NCI-H128 (cell line): Measurements from ENCODE around the gene CLIC1.
"Not testable (repeated sequence)": the region's sequence is repeated elsewhere in the genome, so short reads cannot be mapped to it uniquely, and the experiment has no call there.

Experiments used
- DNase-seq: peaks from one replicate; lab custom pipeline; 2025; ENCODE audit not compliant: unreplicated experiment; lab: John Stamatoyannopoulos, UW

CLIC1 gene

GRCh38 chr6:31723980-31724691, 12.2 kb downstream of the CLIC1 start:
- no peak for DNase-seq

GRCh38 chr6:31723245-31723979, 12.9 kb downstream of the CLIC1 start, which contains the start of gene MPIG6B:
TSS of gene MPIG6B (plus strand) at chr6:31723373. CDS start at chr6:31723384, 11 bp downstream.
- no peak for DNase-seq

- no peak for DNase-seq
Observed at GRCh38 chr6:31722173-31722572, 14.2 kb downstream of the CLIC1 start.

- DNase-seq = no peak
Observed at GRCh38 chr6:31721351-31722020, 14.8 kb downstream of the CLIC1 start, which contains the start of gene LY6G6C. TSS of gene LY6G6C (minus strand) at chr6:31721746. CDS start at chr6:31721679, 67 bp downstream.

DNA sequence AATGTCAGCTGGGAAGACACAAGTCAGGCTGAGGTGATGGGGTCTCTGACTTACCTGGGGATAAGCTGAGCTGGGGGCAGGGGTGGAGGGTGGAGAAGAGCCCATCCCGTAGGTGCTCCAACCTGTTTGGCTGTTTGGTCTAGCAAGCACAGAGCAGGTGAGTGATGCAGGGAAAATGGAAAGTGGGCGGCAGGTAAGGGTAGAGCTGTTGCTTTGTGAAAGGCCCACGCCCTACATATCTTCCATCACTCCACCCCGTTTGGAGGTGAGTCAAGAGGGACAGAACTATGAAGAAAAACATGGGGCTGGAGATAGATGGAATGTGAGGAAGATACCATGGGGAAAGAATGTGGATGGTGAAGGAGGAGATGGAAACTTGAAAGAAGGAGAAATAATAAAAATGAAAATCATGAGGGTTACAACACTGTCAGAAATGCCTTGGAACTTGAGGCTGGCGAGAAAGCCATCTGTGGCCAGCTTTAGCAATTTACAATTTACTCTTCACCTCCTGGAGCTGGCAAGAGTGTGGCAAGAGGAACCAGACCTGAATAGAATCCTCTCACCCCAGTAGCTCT, 16.0 kb downstream of the CLIC1 start:
- no peak for DNase-seq

DNA sequence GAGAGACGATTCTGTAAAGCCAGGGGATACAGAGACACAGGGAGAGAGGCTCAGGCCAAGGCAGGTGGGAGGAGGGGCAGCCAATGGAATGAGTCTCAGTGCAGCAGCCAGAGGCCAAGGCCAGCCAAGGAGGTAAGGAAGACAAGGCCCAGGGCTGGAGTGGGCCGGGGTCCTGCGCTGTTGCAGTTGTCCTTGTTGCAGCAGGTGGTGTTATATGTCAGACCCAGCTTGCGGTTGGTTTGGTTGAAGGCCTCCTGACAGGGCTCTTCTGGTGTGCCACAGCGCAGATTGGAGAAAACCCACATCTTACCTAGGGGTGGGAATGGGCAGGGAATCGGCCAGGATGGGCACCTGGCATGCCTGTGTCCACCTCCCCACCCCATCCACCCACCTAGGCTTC, 17.3 kb downstream of the CLIC1 start:
- DNase-seq = no peak

DNA sequence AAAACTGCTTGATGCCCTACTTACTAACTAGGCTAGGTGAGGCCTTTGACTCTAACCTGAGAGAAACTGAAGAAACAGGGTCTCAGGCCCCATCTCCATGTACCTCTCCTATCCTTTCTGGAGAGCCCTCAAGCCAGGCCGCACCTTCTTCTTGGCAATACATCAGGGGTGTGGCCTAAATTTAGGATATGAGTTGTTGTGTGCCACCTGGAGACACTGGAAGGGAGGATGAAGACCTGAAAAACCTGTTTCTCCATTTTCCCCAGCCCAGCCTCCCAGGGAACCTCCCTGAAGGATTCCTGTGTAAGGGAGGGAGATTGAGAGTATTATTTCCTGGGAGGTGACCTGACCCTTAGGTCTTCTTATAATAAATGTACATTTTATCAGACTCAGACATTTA, 18.1 kb downstream of the CLIC1 start:
- no peak for DNase-seq

GRCh38 chr6:31717499-31718222, 18.7 kb downstream of the CLIC1 start:
- DNase-seq = no peak

DNA sequence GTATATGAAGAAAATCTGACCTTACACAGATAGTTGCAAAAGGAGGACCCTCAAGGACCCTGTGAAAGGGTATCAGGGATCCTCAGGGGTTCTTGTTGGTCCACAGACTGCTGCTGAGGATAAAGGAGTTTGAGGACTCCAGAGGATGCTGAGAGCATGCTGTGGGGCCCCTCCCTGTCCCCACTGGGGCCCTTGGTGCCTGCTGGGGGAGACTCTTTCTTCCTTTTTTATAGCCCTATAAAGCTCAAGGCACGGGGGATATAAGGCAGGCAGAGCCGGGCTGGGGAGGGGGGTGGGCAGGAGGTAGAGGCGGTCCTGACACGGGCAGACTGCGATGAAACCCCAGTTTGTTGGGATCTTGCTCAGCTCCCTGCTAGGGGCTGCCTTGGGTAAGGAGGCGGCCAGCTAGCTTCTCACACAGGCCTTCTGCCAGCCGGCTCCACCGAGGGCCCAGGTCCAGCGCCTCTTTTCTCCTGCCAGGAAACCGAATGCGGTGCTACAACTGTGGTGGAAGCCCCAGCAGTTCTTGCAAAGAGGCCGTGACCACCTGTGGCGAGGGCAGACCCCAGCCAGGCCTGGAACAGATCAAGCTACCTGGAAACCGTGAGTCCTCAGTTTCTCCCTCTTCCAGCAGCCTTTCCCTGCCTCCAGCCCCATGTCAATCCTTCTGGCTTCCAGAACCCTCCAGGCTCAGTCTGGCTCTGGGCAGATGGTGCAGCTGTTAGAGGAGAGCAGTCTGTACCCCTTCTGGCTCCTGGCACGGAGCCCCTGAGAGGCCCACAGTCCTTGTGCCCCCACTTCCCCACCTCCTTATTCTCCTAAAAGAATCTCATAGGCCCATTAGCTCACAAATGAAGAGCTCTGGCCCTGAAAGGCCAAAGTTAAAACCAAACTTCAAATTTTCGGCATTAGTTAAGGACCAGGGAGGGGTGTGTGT, 21.0 kb downstream of the CLIC1 start, which contains the start of gene LY6G6D:
LY6G6D (plus strand) TSS at position 327 of the 937 bp plus-strand sequence; CDS start at position 335, 8 bp downstream.
- DNase-seq = no peak

DNA sequence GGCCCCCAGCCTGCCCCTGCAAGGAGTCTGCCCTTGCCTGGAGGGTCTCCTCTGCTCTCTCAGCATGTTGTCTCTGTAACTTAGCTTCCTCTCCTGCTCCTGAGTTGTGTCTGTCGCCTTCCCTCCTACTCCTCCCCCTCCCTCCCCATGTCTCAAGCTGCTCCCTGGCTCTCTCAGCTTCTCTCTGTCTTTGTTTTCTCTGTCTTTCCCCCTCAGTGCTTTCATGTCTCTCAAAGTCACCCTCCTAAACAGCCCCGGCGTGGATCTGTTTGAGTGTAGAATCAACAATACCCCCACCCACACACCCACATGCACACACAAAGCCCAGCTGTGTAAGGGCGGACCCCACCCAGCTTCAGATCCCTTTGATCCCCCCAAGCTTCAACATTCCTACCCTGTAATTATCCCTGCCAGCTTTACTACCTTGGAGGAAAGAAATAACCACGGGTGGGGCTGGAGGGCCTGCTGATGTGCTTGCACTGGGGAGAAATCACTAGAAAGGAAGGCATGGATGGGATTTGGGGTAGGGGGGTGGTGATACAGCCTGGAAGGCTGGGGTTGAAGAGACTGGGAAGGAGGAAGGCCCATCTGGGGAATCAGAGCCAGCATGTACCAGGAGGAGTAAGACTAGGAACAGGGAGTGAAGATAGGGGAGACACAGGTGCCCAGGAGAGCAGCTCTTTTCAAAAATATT, 22.2 kb downstream of the CLIC1 start:
- no peak for DNase-seq

DNA sequence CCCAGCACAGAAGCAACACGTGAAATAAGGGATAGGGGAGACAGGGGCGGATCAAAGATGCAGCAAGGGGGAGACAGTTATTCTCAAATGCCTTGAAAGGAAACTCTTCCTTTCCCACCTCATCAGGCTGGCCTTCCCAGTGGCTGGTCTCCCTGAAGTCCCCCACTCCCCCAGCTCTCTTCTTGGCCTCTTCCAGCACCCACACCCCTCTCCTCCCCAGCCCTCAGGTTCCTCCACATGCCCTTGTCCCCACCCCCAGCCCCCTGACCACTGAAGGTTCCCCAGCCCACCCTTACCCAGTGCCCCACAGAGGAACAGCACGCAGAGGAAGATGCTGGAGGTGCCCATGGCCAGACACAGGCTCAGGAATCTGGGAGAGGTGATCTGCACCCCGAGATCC, 22.9 kb downstream of the CLIC1 start:
- no peak for DNase-seq

DNA sequence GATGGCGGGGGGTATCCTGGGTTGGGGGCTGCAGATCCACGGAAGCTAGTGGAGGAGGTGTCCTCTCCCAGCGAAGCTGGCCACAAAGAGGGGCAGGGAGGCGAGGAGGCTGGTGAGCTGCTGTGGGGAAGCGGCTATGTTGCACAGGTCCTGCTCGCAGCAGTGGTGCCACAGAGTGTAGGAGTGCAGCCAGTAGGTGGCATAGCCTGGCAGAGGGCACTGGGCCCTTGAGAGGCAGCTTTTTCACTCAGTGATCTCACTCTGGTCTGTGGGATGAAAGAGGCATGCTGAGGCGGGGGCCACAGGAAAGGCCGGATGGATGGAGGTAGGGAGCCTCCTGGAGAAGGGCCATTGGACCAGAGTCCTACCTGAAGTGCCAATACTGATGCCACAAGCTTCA, 24.0 kb downstream of the CLIC1 start:
- no peak for DNase-seq

DNA sequence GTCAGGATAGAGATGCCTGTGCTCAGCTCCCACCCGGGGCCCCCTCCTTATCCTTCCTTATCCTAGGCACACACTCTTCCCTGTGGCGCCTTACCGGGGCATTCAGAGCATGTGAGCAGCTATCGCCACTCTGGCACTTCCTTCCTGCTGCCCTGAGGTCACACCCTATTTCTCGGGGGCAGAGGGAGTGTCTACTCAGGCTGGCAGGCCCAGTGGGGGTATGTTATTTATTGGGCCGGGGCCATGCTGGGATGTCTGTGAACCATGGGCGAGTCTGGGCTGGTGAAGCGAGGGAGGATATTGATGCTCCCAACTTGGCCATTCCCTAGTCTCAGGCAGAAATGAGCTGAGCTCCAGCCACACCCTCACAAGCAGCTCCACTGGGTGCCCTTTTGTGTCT, 25.1 kb downstream of the CLIC1 start:
- no peak for DNase-seq

GRCh38 chr6:31710523-31711219, 25.7 kb downstream of the CLIC1 start:
- no peak for DNase-seq

- not testable (repeated sequence) for DNase-seq
Observed at GRCh38 chr6:31709157-31709556, 27.2 kb downstream of the CLIC1 start.

DNA sequence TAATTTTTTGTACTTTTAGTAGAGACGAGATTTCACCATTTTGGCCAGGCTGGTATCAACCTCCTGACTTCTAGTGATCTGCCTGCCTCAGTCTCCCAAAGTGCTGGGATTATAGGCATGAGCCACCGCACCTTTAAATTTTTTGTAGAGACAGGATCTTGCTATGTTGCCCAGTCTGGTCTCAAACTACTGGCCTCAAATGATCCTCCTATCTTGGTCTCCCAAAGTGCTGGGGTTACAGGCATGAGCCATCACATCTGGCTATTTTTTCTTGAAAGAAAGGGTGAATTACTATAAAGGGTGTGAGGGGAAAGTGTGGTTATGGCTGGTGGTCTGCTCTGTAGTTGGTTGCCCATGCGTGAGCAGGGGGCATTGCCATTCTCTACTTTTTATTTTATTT, 28.1 kb downstream of the CLIC1 start:
- DNase-seq = no peak

DNA sequence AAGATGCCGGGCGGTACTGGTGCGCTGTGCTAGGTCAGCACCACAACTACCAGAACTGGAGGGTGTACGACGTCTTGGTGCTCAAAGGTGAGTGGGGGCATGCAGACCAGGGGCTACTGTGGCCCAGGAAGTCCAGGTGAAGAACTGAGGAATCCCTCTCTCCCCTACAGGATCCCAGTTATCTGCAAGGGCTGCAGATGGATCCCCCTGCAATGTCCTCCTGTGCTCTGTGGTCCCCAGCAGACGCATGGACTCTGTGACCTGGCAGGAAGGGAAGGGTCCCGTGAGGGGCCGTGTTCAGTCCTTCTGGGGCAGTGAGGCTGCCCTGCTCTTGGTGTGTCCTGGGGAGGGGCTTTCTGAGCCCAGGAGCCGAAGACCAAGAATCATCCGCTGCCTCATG, 28.6 kb downstream of the CLIC1 start:
- no peak for DNase-seq

- DNase-seq = no peak
Observed at GRCh38 chr6:31706599-31706998, 29.7 kb downstream of the CLIC1 start, which contains the start of gene LY6G6F. TSS of gene LY6G6F (plus strand) at chr6:31706866. CDS start at chr6:31706907, 41 bp downstream.
